HepG2 (cell line): ENCODE measurements around the gene C16orf86. TPM values are rescaled to one million over a fixed set of nuclear protein-coding genes. Genes with fewer than 3 reads are reported as not detected.

ENCODE experiments used
- AGO2 ChIP-seq: fragments of 200-400 bp; formaldehyde crosslinking; optimal IDR thresholded peaks from 2 replicates; pipeline ENCODE3; 2017; ENCODE audit warnings: mild to moderate bottlenecking, low read depth, low read length, moderate library complexity
- ATF6 ChIP-seq: sonication (generic); formaldehyde crosslinking; conservative IDR thresholded peaks from 2 replicates; pipeline ENCODE4 v1.4.0; 2020; ENCODE audit warnings: missing genetic modification reagents
- EZH2 ChIP-seq: conservative IDR thresholded peaks from 2 replicates; pipeline ENCODE4 v1.6.1; 2012; ENCODE audit warnings: mild to moderate bottlenecking, low read depth, low read length, moderate library complexity
- GABPB1 ChIP-seq: IDR thresholded peaks from 2 replicates; pipeline ENCODE4 v1.6.1; 2016; ENCODE audit warnings: mild to moderate bottlenecking, missing genetic modification reagents, moderate library complexity, missing compliant biosample characterization
- MAZ ChIP-seq, 2 experiments: sonication (generic) in 1 of 2; formaldehyde crosslinking in 1 of 2; IDR thresholded peaks; 2 replicates each; pipeline versions ENCODE4 v1.5.0 to v1.6.1; 2012 to 2020; ENCODE audit warnings: low read depth in 2 of 2, mild to moderate bottlenecking in 2 of 2, borderline replicate concordance in 1 of 2, improper control_type of control experiment in 1 of 2, low read length in 1 of 2, missing genetic modification reagents in 1 of 2, moderate library complexity in 1 of 2
- MZF1 ChIP-seq: sonication (generic); formaldehyde crosslinking; IDR thresholded peaks from 2 replicates; pipeline ENCODE4 v1.8.1; 2023; ENCODE audit warnings: mild to moderate bottlenecking, missing genetic modification reagents, borderline replicate concordance
- PHF8 ChIP-seq: sonication (generic); formaldehyde crosslinking; IDR thresholded peaks from 2 replicates; pipeline ENCODE4 v1.5.0; 2020; ENCODE audit warnings: missing genetic modification reagents
- PLRG1 ChIP-seq: fragments of 450-650 bp; conservative IDR thresholded peaks from 2 replicates; pipeline ENCODE4 v1.6.1; 2016
- TBX2 ChIP-seq: sonication (generic); formaldehyde crosslinking; IDR thresholded peaks from 2 replicates; pipeline ENCODE4 v1.5.0; 2020; ENCODE audit warnings: missing genetic modification reagents, mild to moderate bottlenecking, borderline replicate concordance
- TP53 ChIP-seq: sonication (generic); formaldehyde crosslinking; conservative IDR thresholded peaks from 2 replicates; pipeline ENCODE4 v1.4.0; 2020; ENCODE audit warnings: missing genetic modification reagents
- ZNF205 ChIP-seq: IDR thresholded peaks from 2 replicates; pipeline ENCODE4 v1.6.1; 2018; ENCODE audit warnings: missing biosample characterization, missing genetic modification reagents
- ZNF281 ChIP-seq: sonication (generic); formaldehyde crosslinking; IDR thresholded peaks from 2 replicates; pipeline ENCODE4 v1.4.0; 2020; ENCODE audit warnings: missing genetic modification reagents, borderline replicate concordance
- ZSCAN21 ChIP-seq: sonication (generic); formaldehyde crosslinking; IDR thresholded peaks from 2 replicates; pipeline ENCODE4 v1.8.0; 2022; ENCODE audit warnings: mild to moderate bottlenecking, missing genetic modification reagents, moderate library complexity, borderline replicate concordance
- ZSCAN25 ChIP-seq: sonication (generic); formaldehyde crosslinking; IDR thresholded peaks from 2 replicates; pipeline ENCODE4 v1.8.0; 2022; ENCODE audit warnings: mild to moderate bottlenecking, missing genetic modification reagents
- polyA plus RNA-seq, 8 experiments: library from polyadenylated mRNA; depleted of rRNA in 3 of 8; stranded (reverse) in 7 of 8; unstranded in 1 of 8; fragments of >200 nt; fragmentation: Illumina TruSeq in 4 of 8; extraction: Trizol in 4 of 8; gene quantifications; 2 replicates each; pipeline versions ENCODE4 v1.2.1 to v1.2.3, GENCODE V29; 2011 to 2016; ENCODE audit warnings: low read depth in 4 of 8, missing spikeins in 1 of 8, mixed read lengths in 1 of 8; ENCODE audit not compliant: insufficient read depth in 1 of 8
- total RNA-seq, 5 experiments: library from RNA; depleted of rRNA; stranded (reverse); fragments of >200 nt; fragmentation: Illumina TruSeq; extraction: Trizol; gene quantifications; 2 replicates each; pipeline ENCODE4 v1.2.3, GENCODE V29; 2016; ENCODE audit warnings: low read depth in 1 of 5
- TF ChIP-seq, protein P1 (sequence below): sonication (generic); formaldehyde crosslinking; IDR thresholded peaks from 2 replicates; pipeline ENCODE4 v1.4.0; 2020; ENCODE audit warnings: missing genetic modification reagents
- TF ChIP-seq, protein P2 (sequence below): IDR thresholded peaks from 2 replicates; pipeline ENCODE4 v1.6.1; 2012; ENCODE audit warnings: inconsistent platforms
- TF ChIP-seq, protein P3 (sequence below): sonication (generic); formaldehyde crosslinking; IDR thresholded peaks from 2 replicates; pipeline ENCODE4 v1.8.1; 2022; ENCODE audit warnings: mild to moderate bottlenecking, missing genetic modification reagents

The C16orf86 gene
- total and polyA plus RNA-seq, 2 of the 13 experiments (the other 11 are each of a cell fraction or from before 2014, with no cell fraction given), result 1.5 to 3.1 TPM

DNA sequence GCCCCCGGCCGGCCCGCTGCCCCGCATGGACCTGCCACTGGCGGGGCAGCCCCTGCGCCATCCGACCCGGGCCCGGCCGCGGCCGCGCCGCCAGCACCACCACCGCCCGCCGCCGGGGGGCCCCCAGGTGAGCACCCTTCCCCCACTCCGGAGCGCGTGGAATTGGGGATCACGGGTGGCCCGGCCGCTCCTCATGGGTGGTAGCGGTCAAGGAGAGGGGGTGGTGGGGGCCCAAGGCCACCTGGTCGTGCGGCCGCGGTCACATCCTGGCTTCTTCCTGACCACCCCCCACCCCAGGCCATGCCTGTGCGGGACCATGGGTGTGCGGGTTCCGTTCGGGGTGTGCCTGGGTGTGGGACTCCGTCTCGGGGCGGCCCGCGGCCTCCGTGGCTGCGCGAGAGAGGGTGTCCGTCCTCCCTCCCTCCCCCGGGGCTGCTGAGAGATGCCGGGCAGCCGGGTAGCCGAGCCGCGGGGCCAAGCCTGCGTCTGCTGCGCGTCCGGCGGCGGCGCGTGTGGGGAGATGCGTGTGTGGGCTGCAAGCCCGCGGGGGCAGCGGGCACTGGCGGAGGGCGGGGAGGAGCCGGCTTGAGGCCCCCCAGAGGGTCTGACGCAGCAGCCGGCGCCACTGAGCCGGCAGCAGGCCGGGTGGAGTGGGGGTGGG, 13.4 kb upstream of the C16orf86 start (continued):
- TF ChIP-seq MAZ (IDR thresholded peaks at IDR 0.05; ENCODE audit: borderline replicate concordance, low read depth, low read length), result no peak
- TF ChIP-seq MAZ (CRISPR knock-in tag; IDR thresholded peaks at IDR 0.05; ENCODE audit: low read depth), result peak; percentile 16
- TF ChIP-seq, protein P1, sequence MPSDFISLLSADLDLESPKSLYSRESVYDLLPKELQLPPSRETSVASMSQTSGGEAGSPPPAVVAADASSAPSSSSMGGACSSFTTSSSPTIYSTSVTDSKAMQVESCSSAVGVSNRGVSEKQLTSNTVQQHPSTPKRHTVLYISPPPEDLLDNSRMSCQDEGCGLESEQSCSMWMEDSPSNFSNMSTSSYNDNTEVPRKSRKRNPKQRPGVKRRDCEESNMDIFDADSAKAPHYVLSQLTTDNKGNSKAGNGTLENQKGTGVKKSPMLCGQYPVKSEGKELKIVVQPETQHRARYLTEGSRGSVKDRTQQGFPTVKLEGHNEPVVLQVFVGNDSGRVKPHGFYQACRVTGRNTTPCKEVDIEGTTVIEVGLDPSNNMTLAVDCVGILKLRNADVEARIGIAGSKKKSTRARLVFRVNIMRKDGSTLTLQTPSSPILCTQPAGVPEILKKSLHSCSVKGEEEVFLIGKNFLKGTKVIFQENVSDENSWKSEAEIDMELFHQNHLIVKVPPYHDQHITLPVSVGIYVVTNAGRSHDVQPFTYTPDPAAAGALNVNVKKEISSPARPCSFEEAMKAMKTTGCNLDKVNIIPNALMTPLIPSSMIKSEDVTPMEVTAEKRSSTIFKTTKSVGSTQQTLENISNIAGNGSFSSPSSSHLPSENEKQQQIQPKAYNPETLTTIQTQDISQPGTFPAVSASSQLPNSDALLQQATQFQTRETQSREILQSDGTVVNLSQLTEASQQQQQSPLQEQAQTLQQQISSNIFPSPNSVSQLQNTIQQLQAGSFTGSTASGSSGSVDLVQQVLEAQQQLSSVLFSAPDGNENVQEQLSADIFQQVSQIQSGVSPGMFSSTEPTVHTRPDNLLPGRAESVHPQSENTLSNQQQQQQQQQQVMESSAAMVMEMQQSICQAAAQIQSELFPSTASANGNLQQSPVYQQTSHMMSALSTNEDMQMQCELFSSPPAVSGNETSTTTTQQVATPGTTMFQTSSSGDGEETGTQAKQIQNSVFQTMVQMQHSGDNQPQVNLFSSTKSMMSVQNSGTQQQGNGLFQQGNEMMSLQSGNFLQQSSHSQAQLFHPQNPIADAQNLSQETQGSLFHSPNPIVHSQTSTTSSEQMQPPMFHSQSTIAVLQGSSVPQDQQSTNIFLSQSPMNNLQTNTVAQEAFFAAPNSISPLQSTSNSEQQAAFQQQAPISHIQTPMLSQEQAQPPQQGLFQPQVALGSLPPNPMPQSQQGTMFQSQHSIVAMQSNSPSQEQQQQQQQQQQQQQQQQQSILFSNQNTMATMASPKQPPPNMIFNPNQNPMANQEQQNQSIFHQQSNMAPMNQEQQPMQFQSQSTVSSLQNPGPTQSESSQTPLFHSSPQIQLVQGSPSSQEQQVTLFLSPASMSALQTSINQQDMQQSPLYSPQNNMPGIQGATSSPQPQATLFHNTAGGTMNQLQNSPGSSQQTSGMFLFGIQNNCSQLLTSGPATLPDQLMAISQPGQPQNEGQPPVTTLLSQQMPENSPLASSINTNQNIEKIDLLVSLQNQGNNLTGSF (CRISPR knock-in tag), result no peak
- TF ChIP-seq PHF8 (CRISPR knock-in tag), result 0 out of 2 replicates have a peak, but pooled peaks have one; percentile 30
- TF ChIP-seq, protein P2, sequence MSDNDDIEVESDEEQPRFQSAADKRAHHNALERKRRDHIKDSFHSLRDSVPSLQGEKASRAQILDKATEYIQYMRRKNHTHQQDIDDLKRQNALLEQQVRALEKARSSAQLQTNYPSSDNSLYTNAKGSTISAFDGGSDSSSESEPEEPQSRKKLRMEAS, result peak; percentile 38; the same call in 1 of the 2 replicates
- no peak for TF ChIP-seq AGO2
- TF ChIP-seq ZSCAN21 (CRISPR knock-in tag), result peak; percentile 6; the same call in 1 of the 2 replicates
- 0 out of 2 replicates have a peak, but pooled peaks have one; percentile 9 for TF ChIP-seq ZSCAN25 (CRISPR knock-in tag)
- peak; percentile 33; the same call in 1 of the 2 replicates for TF ChIP-seq TBX2 (CRISPR knock-in tag)
- peak; percentile 65; the same call in 1 of the 2 replicates for TF ChIP-seq EZH2
- no peak for TF ChIP-seq TP53 (CRISPR knock-in tag)
- no peak for TF ChIP-seq PLRG1
- TF ChIP-seq, protein P3, sequence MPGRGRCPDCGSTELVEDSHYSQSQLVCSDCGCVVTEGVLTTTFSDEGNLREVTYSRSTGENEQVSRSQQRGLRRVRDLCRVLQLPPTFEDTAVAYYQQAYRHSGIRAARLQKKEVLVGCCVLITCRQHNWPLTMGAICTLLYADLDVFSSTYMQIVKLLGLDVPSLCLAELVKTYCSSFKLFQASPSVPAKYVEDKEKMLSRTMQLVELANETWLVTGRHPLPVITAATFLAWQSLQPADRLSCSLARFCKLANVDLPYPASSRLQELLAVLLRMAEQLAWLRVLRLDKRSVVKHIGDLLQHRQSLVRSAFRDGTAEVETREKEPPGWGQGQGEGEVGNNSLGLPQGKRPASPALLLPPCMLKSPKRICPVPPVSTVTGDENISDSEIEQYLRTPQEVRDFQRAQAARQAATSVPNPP (CRISPR knock-in tag), result no peak
- peak; percentile 68 for TF ChIP-seq ZNF281 (CRISPR knock-in tag)
- no peak for TF ChIP-seq MZF1 (CRISPR knock-in tag)
- TF ChIP-seq ZNF205 (CRISPR knock-in tag), result no peak
- no peak for TF ChIP-seq ATF6 (CRISPR knock-in tag)
- TF ChIP-seq GABPB1 (CRISPR knock-in tag), result peak; percentile 40; the same call in 1 of the 2 replicates
